Stimulated activated CD8-positive, alpha-beta memory T cell treated with anti-CD3 and anti-CD28 coated beads, Interleukin-7, amount 100 ng/mL, for 4 hours (primary cell): ENCODE results near the gene GPLD1.

Source experiments
- DNase-seq, 2 donors: peaks; one replicate each; pipeline ENCODE4 v3.0.0-alpha.2; 2020; ENCODE audit warnings: low read depth in 2 of 2

The GPLD1 gene

GRCh38 chr6:24497254-24497970 is 8.0 kb upstream of the GPLD1 start:
- no peak for DNase-seq

GRCh38 chr6:24494821-24495795 is 5.7 kb upstream of the GPLD1 start, which contains the start of gene ALDH5A1:
Gene ALDH5A1, plus strand, starts transcription at chr6:24494969. Its CDS starts 28 bp downstream, at chr6:24494997.
- peak; percentile 47 to 83 for DNase-seq

- no peak for DNase-seq
These were observed 4.8 kb upstream of the GPLD1 start for GRCh38 chr6:24493945-24494820.

GRCh38 chr6:24492475-24492874 is 3.1 kb upstream of the GPLD1 start:
- no peak for DNase-seq

GRCh38 chr6:24490948-24491347 is 1.6 kb upstream of the GPLD1 start:
- DNase-seq = no peak

- DNase-seq = no peak
These were observed 503 bp upstream of the GPLD1 start for GRCh38 chr6:24489881-24490280.

GRCh38 chr6:24486065-24486464 is 3.3 kb downstream of the GPLD1 start:
- no peak for DNase-seq

GRCh38 chr6:24484657-24485323 is 4.6 kb downstream of the GPLD1 start:
- DNase-seq = no peak

GRCh38 chr6:24481449-24481848 is 7.9 kb downstream of the GPLD1 start:
- DNase-seq = no peak

- DNase-seq = no peak
These were observed 8.7 kb downstream of the GPLD1 start for GRCh38 chr6:24480705-24481104.

- DNase-seq = no peak
These were observed 10.5 kb downstream of the GPLD1 start for GRCh38 chr6:24478903-24479302.

GRCh38 chr6:24477070-24477469 is 12.3 kb downstream of the GPLD1 start:
- no peak for DNase-seq

- DNase-seq = no peak
These were observed 12.7 kb downstream of the GPLD1 start for GRCh38 chr6:24476631-24477030.

- DNase-seq = no peak
These were observed 17.2 kb downstream of the GPLD1 start for GRCh38 chr6:24472181-24472580.

GRCh38 chr6:24469811-24470210 is 19.6 kb downstream of the GPLD1 start:
- DNase-seq = no peak

GRCh38 chr6:24464253-24465038 is 24.9 kb downstream of the GPLD1 start:
- DNase-seq = no peak

GRCh38 chr6:24460966-24461365 is 28.4 kb downstream of the GPLD1 start:
- no peak for DNase-seq

GRCh38 chr6:24458941-24459340 is 30.4 kb downstream of the GPLD1 start:
- no peak for DNase-seq

GRCh38 chr6:24458134-24458533 is 31.2 kb downstream of the GPLD1 start:
- no peak for DNase-seq

GRCh38 chr6:24455061-24455460 is 34.3 kb downstream of the GPLD1 start:
- DNase-seq = no peak
